ENCODE measurements around the gene C1orf141. TPM values are rescaled to one million over a fixed set of nuclear protein-coding genes. Genes with fewer than 3 reads are reported as not detected.

C1orf141 gene
- total and polyA plus RNA-seq, 2 donors (not counting 1 experiment from before 2014, with no cell fraction given), result not detected

DNA sequence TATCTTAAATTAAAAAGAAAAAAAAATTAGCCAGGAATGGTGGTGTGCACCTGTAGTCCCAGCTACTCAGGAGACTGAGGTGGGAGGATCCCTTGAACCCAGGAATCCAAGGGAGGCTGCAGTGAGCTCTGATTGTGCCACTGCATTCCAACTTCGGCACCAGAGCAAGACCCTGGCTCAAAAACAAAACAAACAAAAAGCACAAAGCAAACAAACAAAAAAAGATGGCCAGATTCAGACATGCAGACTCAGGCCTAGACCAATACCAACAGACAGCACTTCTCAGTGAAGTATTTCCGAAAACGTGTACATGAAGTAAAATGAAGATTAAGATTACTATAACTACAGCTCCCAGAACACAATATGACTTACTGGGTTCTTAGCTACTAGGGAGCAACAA is 91.4 kb downstream of the C1orf141 start:
- Mint-ChIP-seq H3K9me3 (ENCODE audit: insufficient read depth) (no peaks in the 10 kb centered on the region), H3K4me3 (no peak overlapping the region), H3K4me1 (peaks cover 17% of the 10 kb centered on the region), H3K27ac (no peak overlapping the region), H3K27me3 (no peaks in the 10 kb centered on the region)
- ChIA-PET CTCF (interaction anchor here (1.6 to 1.7 kb wide), 2 partner anchors 48 to 106 kb away, joined by 3 to 7 read pairs; no protein-coding TSS in a partner anchor), POLR2A (no interaction called here)
- 100% methylated on average over 1 of the region's 3 CpGs for WGBS (ENCODE audit: insufficient coverage)
- no peak overlapping the region for H3K4me3 ChIP-seq (ENCODE audit: control extremely low read depth in 1 of 5, extremely low read depth in 1 of 5, insufficient read depth in 1 of 5, low read depth in 2 of 5, low read length in 4 of 5)
- H3K4me1 ChIP-seq (ENCODE audit: control insufficient read depth in 2 of 2, insufficient read depth in 2 of 2, low read length in 2 of 2), result peaks cover 4 to 9% of the 10 kb centered on the region in 2 donors
- peaks cover 29% of the 10 kb centered on the region for H3K79me2 ChIP-seq (ENCODE audit: control insufficient read depth, insufficient read depth, low read length)
- no peak overlapping the region for H3K9ac ChIP-seq (ENCODE audit: low read length)
- no peak overlapping the region for H3K4me2 ChIP-seq (replicated peaks; ENCODE audit: low read depth, low read length, poor library complexity, severe bottlenecking)
- no peak overlapping the region for H2AFZ ChIP-seq (ENCODE audit: insufficient read depth, low read depth, low read length, poor library complexity, severe bottlenecking)
- H3K9me3 ChIP-seq (ENCODE audit: control extremely low read depth in 1 of 3, control insufficient read depth in 2 of 3, insufficient read depth in 1 of 3, low read length in 2 of 3), result no peaks in the 10 kb centered on the region
- ATAC-seq (ENCODE audit: low read depth) (no peak), DNase-seq (no peak)
- peaks cover 23 to 52% of the 10 kb centered on the region in 2 experiments for H3K36me3 ChIP-seq (replicated peaks in 1 of 2; ENCODE audit: control extremely low read depth in 1 of 2, control insufficient read depth in 1 of 2, extremely low read depth in 1 of 2, insufficient read depth in 2 of 2, low read length in 1 of 2)
- H3K27me3 ChIP-seq (replicated peaks in 1 of 4; ENCODE audit: control extremely low read depth in 1 of 4, control insufficient read depth in 3 of 4, insufficient read depth in 4 of 4, low read length in 3 of 4), result no peaks in the 10 kb centered on the region
- intact Hi-C loops (cut with micrococcal nuclease), result no loop called here
- TF ChIP-seq CTCF (IDR thresholded peaks at IDR 0.05) (no peak), EZH2 (IDR thresholded peaks at IDR 0.05; ENCODE audit: borderline replicate concordance, insufficient read depth, low read depth, low read length, poor library complexity, severe bottlenecking) (no peak)
- no peaks in the 10 kb centered on the region for H4K20me1 ChIP-seq (ENCODE audit: control insufficient read depth, insufficient read depth, low read length, poor library complexity, severe bottlenecking)
- H3K27ac ChIP-seq (ENCODE audit: low read length in 2 of 2), result no peak overlapping the region

Small RNA genes within 50 kb of the gene (small RNA-seq; reads per million reads assigned to genes)
- not detected for gene RF00322 (ENCODE audit: insufficient read length, low read depth, low replicate concordance)

Other genes with a start within 250 kb of the C1orf141 start
- gene DNAI4, start 210.1 kb downstream of the C1orf141 start, total RNA-seq, result 2.7 and 4.3 TPM in 2 replicates
- gene DNAI4, start 210.1 kb downstream of the C1orf141 start, polyA plus RNA-seq, result 0.20 and 0.30 TPM in 2 replicates
- 55.0 and 56.5 TPM in 2 replicates for gene MIER1, start 210.0 kb downstream of the C1orf141 start, total RNA-seq
- 7.7 and 14.1 TPM in 2 replicates for gene MIER1, start 210.0 kb downstream of the C1orf141 start, polyA plus RNA-seq
- 16.8 and 17.1 TPM in 2 replicates for gene SLC35D1, start 80.8 kb downstream of the C1orf141 start, total RNA-seq
- gene SLC35D1, start 80.8 kb downstream of the C1orf141 start, polyA plus RNA-seq, result 4.0 and 4.9 TPM in 2 replicates
- not detected in 2 replicates for gene IL23R, start 31.5 kb upstream of the C1orf141 start, total RNA-seq
- not detected in 2 replicates for gene IL23R, start 31.5 kb upstream of the C1orf141 start, polyA plus RNA-seq
- gene IL12RB2, start 172.9 kb upstream of the C1orf141 start, total RNA-seq, result 0.58 and 0.67 TPM in 2 replicates
- gene IL12RB2, start 172.9 kb upstream of the C1orf141 start, polyA plus RNA-seq, result not detected in 2 replicates

Measured in B cell (primary cell).